ENCODE data around the gene FAM227A.
"Not testable (repeated sequence)": the region's sequence is repeated elsewhere in the genome, so short reads cannot be mapped to it uniquely, and the experiment has no call there.

FAM227A gene

DNA sequence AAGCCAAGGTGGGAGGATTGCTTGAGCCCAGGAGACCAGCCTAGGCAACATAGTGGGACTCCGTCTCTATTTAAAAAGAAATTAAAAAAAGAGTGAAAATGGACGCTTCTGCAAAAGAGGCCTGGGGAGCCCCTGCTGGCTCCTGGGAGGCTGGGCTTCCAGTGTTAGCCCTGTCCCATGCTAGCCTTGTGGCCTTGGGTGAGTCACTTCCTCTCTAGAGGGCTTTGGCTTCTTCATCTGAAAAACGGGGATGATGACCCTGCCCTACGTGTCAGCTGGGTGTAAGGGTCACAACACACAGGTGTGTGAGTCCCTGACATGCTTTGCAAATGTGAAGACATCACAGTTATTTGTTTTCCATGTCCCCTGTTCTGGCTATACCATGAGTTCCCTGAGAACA is 32.8 kb downstream of the FAM227A start:
- no peak overlapping the region for H3K4me3 ChIP-seq (replicated peaks; ENCODE audit: low read depth, low read length)
- TF ChIP-seq, protein P1, sequence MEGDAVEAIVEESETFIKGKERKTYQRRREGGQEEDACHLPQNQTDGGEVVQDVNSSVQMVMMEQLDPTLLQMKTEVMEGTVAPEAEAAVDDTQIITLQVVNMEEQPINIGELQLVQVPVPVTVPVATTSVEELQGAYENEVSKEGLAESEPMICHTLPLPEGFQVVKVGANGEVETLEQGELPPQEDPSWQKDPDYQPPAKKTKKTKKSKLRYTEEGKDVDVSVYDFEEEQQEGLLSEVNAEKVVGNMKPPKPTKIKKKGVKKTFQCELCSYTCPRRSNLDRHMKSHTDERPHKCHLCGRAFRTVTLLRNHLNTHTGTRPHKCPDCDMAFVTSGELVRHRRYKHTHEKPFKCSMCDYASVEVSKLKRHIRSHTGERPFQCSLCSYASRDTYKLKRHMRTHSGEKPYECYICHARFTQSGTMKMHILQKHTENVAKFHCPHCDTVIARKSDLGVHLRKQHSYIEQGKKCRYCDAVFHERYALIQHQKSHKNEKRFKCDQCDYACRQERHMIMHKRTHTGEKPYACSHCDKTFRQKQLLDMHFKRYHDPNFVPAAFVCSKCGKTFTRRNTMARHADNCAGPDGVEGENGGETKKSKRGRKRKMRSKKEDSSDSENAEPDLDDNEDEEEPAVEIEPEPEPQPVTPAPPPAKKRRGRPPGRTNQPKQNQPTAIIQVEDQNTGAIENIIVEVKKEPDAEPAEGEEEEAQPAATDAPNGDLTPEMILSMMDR (IDR thresholded peaks at IDR 0.05; ENCODE audit: low read length, missing control alignments) = no peak

DNA sequence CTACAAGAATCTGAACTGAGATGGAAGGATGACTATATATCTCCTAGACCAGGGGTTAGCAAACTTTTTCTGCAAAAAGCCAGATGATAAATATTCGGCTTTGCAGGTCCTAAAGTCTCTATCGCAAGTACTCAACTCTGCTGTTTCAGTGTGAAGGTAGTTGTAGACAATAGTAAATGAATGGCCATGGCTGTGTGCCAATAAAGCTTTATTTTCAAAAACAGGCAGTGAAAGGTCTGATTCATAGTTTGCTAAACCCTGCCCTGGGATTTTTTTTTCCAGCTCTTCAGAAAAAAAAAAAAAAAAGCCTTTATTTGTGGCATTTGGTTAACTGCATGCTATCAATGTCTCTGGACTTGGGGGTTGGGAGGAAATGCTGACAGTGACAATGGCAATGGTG is 37.5 kb downstream of the FAM227A start:
- TF ChIP-seq, protein P1 (IDR thresholded peaks at IDR 0.05; ENCODE audit: low read length, missing control alignments) = no peak
- no peak overlapping the region for H3K4me3 ChIP-seq (replicated peaks; ENCODE audit: low read depth, low read length)
- DNase-seq (ENCODE audit: low read depth) = peak; percentile 42

More for the DNA sequence above, 32.8 kb downstream of the FAM227A start:
- no peak for DNase-seq (ENCODE audit: low read depth)

DNA sequence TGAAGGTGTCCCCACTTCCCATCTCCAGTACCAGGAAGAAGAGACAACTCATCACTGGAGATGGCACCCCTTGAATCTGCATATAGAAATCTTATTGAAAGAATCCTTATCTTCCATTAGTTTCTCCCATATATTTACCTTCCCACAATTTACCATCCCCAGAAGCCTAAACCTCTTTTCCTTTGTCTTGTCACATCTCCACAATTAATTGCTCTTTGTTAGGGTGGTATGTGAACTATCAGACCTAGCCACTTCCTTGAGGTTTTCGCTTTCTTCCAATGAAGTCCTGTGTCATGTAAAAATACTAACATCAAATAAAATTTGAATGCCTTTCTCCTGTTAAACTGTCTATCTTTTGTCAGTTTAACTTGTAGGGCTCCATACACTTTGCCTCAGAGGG is 37.9 kb downstream of the FAM227A start:
- TF ChIP-seq, protein P1 (IDR thresholded peaks at IDR 0.05; ENCODE audit: low read length, missing control alignments) = no peak
- no peak overlapping the region for H3K4me3 ChIP-seq (replicated peaks; ENCODE audit: low read depth, low read length)
- no peak for DNase-seq (ENCODE audit: low read depth)

DNA sequence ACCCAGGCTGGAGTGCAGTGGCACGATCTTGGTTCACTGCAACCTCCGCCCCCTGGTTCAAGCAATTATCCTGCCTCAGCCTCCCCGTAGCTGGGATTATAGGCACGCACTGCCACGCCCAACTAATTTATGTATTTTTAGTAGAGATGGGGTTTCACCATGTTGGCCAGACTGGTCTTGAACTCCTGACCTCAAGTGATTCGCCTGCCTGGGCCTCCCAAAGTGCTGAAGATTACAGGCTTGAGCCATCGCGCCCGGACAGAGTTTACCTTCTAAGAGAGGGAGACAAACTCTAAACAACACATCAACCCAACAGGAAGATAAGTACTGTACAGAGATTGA is 41.2 kb downstream of the FAM227A start:
- not testable (repeated sequence) for DNase-seq (ENCODE audit: low read depth); H3K4me3 ChIP-seq (replicated peaks; ENCODE audit: low read depth, low read length)

DNA sequence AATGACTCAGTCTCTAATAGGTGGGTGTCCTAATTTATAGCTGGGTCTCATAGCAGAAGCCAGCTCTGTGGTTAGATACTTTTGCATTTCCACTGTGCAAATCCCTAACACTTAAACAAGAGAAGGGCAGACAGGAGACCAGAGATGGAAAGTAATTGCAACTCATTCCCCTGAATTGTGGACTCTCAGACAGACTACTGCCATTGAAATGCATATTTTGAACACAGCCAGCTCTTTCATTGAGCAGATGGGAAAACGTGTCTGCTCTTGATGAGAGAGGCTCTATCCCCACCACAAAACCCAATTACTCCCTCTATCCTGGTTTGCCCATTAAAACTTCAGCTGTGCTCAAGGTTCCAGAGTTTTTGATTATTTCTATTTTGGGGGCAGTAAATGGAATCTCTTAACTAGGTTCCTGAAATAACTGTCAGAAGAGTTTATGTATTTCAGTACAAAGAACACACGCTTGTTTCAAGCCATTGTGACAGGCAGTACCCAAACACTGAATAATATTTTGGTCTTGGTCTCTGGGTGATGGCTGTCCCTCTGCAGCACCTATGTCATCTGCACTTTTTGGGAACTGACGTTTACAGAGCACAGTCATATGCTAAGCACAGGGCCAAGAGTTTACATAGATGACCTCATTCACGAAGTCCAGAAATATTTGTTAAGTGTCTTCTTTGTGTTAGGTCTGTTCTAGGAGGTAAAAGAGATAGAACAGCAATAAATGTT is 41.7 kb downstream of the FAM227A start:
- no peak overlapping the region for H3K4me3 ChIP-seq (replicated peaks; ENCODE audit: low read depth, low read length)
- DNase-seq (ENCODE audit: low read depth) = no peak
- TF ChIP-seq, protein P1 (IDR thresholded peaks at IDR 0.05; ENCODE audit: low read length, missing control alignments) = no peak

DNA sequence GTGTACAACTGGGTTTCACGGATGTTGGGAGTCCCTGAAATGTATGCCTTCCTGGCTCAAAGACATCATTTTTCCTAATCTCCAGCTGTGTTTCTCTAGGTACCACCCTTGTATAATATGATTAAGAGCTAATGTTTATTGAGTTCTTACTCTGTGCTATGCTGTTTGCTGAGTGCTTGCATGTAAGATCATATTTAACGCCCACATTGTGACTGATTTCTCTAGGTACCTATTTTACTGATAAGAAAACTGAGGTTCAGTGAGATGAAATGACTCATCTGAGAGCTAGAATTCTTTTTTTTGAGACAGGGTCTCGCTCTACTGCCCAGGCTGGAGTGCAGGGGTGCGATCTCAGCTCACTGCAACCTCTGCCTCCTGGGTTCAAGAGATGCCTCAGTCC is 42.6 kb downstream of the FAM227A start:
- TF ChIP-seq, protein P1 (IDR thresholded peaks at IDR 0.05; ENCODE audit: low read length, missing control alignments) = no peak
- DNase-seq (ENCODE audit: low read depth) = no peak
- no peak overlapping the region for H3K4me3 ChIP-seq (replicated peaks; ENCODE audit: low read depth, low read length)

DNA sequence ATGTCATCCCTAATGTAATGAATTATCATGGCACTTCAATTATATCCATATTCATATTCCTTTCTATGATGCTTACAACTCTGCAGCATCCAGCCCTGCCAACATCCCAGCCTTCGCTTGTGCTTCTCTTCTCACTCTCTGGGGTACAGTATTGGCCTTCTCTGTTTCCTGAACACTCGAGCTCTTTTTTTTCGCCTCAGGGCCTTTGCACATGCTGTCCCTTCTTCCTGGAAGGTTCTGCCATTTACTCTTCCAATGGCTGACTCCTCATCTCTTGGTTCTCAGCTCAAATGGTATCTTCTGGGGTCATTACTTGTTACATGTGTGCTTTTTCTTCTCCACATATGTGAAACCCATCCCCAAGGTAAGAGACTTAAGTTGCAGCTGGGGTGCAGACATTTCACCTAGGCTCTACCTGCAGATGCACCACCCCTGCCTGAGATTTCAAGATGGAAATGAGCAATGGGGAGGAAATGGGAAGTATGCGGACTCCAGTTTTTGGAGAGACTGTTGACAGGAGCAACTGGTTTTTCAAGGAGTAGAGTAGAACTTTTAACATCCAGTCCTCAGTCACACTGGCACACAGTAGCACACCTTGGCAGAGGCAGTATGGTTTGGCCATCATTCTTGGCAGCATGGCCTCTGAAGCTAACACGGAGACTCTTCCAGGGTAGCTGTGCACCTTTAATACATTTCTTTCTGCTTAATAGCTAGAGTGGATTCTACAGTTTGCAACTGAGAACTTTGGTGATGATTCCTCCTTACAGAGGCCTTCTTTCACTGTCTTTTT is 43.8 kb downstream of the FAM227A start:
- TF ChIP-seq, protein P1 (IDR thresholded peaks at IDR 0.05; ENCODE audit: low read length, missing control alignments) = no peak
- DNase-seq (ENCODE audit: low read depth) = no peak
- H3K4me3 ChIP-seq (replicated peaks; ENCODE audit: low read depth, low read length) = no peak overlapping the region
